ENCODE results near the gene LGI4.

Gene LGI4

GRCh38 chr19:35117799-35118198 lies 17.1 kb downstream of the LGI4 start:
- TF ChIP-seq EZH2phosphoT487 (IDR thresholded peaks at IDR 0.05; ENCODE audit: borderline replicate concordance) (no peak), CTCF (conservative IDR thresholded peaks at IDR 0.05; ENCODE audit: low read length) (no peak)
- Histone ChIP-seq H3K4me2 (ENCODE audit: low read depth, low read length, poor library complexity, severe bottlenecking) (no peak overlapping the region), H2AFZ (ENCODE audit: low read length) (no peak overlapping the region), H3K4me1 (ENCODE audit: insufficient read depth, low read length, poor library complexity, severe bottlenecking) (peaks cover 3% of the 10 kb centered on the region), H3K27me3 (ENCODE audit: insufficient read depth, low read length, poor library complexity, severe bottlenecking) (no peaks in the 10 kb centered on the region), H3K4me3 (ENCODE audit: low read length, poor library complexity, severe bottlenecking) (no peak overlapping the region), H4K20me1 (ENCODE audit: insufficient read depth, low read length, poor library complexity, severe bottlenecking) (no peaks in the 10 kb centered on the region), H3K9me2 (replicated peaks; ENCODE audit: low read depth, low read length) (no peaks in the 10 kb centered on the region), H3K9me3 (ENCODE audit: insufficient read depth, low read depth, low read length) (no peaks in the 10 kb centered on the region), H3K36me3 (ENCODE audit: insufficient read depth, low read length) (no peaks in the 10 kb centered on the region), H3K79me2 (ENCODE audit: insufficient read depth, low read length) (no peaks in the 10 kb centered on the region), H3F3A (ENCODE audit: low read depth) (no peaks in the 10 kb centered on the region), H3K9ac (ENCODE audit: low read depth, low read length, poor library complexity, severe bottlenecking) (no peak overlapping the region)

GRCh38 chr19:35117116-35117515 lies 17.7 kb downstream of the LGI4 start:
- no peaks in the 10 kb centered on the region for H3K79me2 ChIP-seq (ENCODE audit: insufficient read depth, low read length)
- no peak overlapping the region for H3K4me3 ChIP-seq (ENCODE audit: low read length, poor library complexity, severe bottlenecking)
- no peak overlapping the region for H3K9ac ChIP-seq (ENCODE audit: low read depth, low read length, poor library complexity, severe bottlenecking)
- H4K20me1 ChIP-seq (ENCODE audit: insufficient read depth, low read length, poor library complexity, severe bottlenecking): no peaks in the 10 kb centered on the region
- H3K9me3 ChIP-seq (ENCODE audit: insufficient read depth, low read depth, low read length): no peaks in the 10 kb centered on the region
- H3K4me1 ChIP-seq (ENCODE audit: insufficient read depth, low read length, poor library complexity, severe bottlenecking): peaks cover 3% of the 10 kb centered on the region
- no peaks in the 10 kb centered on the region for H3K27me3 ChIP-seq (ENCODE audit: insufficient read depth, low read length, poor library complexity, severe bottlenecking)
- TF ChIP-seq CTCF (conservative IDR thresholded peaks at IDR 0.05; ENCODE audit: low read length) (no peak), EZH2phosphoT487 (IDR thresholded peaks at IDR 0.05; ENCODE audit: borderline replicate concordance) (no peak)
- no peak overlapping the region for H3K4me2 ChIP-seq (ENCODE audit: low read depth, low read length, poor library complexity, severe bottlenecking)
- H3K36me3 ChIP-seq (ENCODE audit: insufficient read depth, low read length): no peaks in the 10 kb centered on the region
- no peaks in the 10 kb centered on the region for H3K9me2 ChIP-seq (replicated peaks; ENCODE audit: low read depth, low read length)
- H3F3A ChIP-seq (ENCODE audit: low read depth): no peaks in the 10 kb centered on the region
- H2AFZ ChIP-seq (ENCODE audit: low read length): no peak overlapping the region

GRCh38 chr19:35116072-35116801 lies 18.6 kb downstream of the LGI4 start:
- Histone ChIP-seq H3K9me2 (replicated peaks; ENCODE audit: low read depth, low read length) (no peaks in the 10 kb centered on the region), H2AFZ (ENCODE audit: low read length) (no peak overlapping the region), H3K27me3 (ENCODE audit: insufficient read depth, low read length, poor library complexity, severe bottlenecking) (no peaks in the 10 kb centered on the region), H3K79me2 (ENCODE audit: insufficient read depth, low read length) (no peaks in the 10 kb centered on the region), H3K36me3 (ENCODE audit: insufficient read depth, low read length) (no peaks in the 10 kb centered on the region), H3K4me3 (ENCODE audit: low read length, poor library complexity, severe bottlenecking) (no peak overlapping the region), H4K20me1 (ENCODE audit: insufficient read depth, low read length, poor library complexity, severe bottlenecking) (no peaks in the 10 kb centered on the region), H3K4me1 (ENCODE audit: insufficient read depth, low read length, poor library complexity, severe bottlenecking) (peaks cover 3% of the 10 kb centered on the region), H3F3A (ENCODE audit: low read depth) (no peaks in the 10 kb centered on the region), H3K9ac (ENCODE audit: low read depth, low read length, poor library complexity, severe bottlenecking) (no peak overlapping the region), H3K9me3 (ENCODE audit: insufficient read depth, low read depth, low read length) (no peaks in the 10 kb centered on the region), H3K4me2 (ENCODE audit: low read depth, low read length, poor library complexity, severe bottlenecking) (no peak overlapping the region)
- TF ChIP-seq EZH2phosphoT487 (IDR thresholded peaks at IDR 0.05; ENCODE audit: borderline replicate concordance): no peak
- TF ChIP-seq CTCF (conservative IDR thresholded peaks at IDR 0.05; ENCODE audit: low read length): no peak
